DOHH2 (cell line): Measurements from ENCODE around the gene C1QL3.

Source experiments
- H3F3A ChIP-seq: fragments of 200-600 bp; sonication (generic), shearing (Covaris generic); 2 replicates; pipeline ENCODE4 v1.6.0; 2016; ENCODE audit warnings: antibody characterized with exemption, mild to moderate bottlenecking; ENCODE audit not compliant: control insufficient read depth, insufficient read depth
- H3K27ac ChIP-seq: fragments of 200-600 bp; sonication (generic); 2 replicates; pipeline ENCODE4 v1.5.1; 2014; ENCODE audit warnings: low read depth, mild to moderate bottlenecking, low read length, moderate library complexity
- H3K27me3 ChIP-seq: fragments of 200-600 bp; sonication (generic); 2 replicates; pipeline ENCODE4 v1.6.1; 2014; ENCODE audit warnings: mild to moderate bottlenecking, low read length, mixed read lengths; ENCODE audit not compliant: control insufficient read depth
- H3K36me3 ChIP-seq: fragments of 200-600 bp; sonication (generic); 2 replicates; pipeline ENCODE4 v1.6.1; 2014; ENCODE audit warnings: mild to moderate bottlenecking, low read length, moderate library complexity, mixed read lengths; ENCODE audit not compliant: control insufficient read depth
- H3K4me1 ChIP-seq: fragments of 200-600 bp; sonication (generic); 2 replicates; pipeline ENCODE4 v1.6.1; 2014; ENCODE audit warnings: mild to moderate bottlenecking, low read length, mixed read lengths; ENCODE audit not compliant: control insufficient read depth
- H3K4me2 ChIP-seq: fragments of 200-600 bp; sonication (generic); 2 replicates; pipeline ENCODE4 v1.6.0; 2014; ENCODE audit warnings: mild to moderate bottlenecking, low read length, moderate library complexity
- H3K4me3 ChIP-seq: fragments of 200-600 bp; sonication (generic); 2 replicates; pipeline ENCODE4 v1.5.1; 2014; ENCODE audit warnings: mild to moderate bottlenecking, low read length, mixed read lengths
- H3K79me2 ChIP-seq: fragments of 200-600 bp; sonication (generic); 2 replicates; pipeline ENCODE4 v1.6.1; 2014; ENCODE audit warnings: mild to moderate bottlenecking, low read length, mixed read lengths; ENCODE audit not compliant: control insufficient read depth
- H3K9me2 ChIP-seq: fragments of 200-600 bp; sonication (generic); replicated peaks from 2 replicates; pipeline ENCODE4 v1.6.1; 2014; ENCODE audit warnings: mild to moderate bottlenecking, low read length, mixed read lengths; ENCODE audit not compliant: control insufficient read depth
- H3K9me3 ChIP-seq: fragments of 200-600 bp; sonication (generic); 2 replicates; pipeline ENCODE4 v1.6.1; 2014; ENCODE audit warnings: antibody characterized with exemption, low read length, mixed read lengths; ENCODE audit not compliant: control insufficient read depth, insufficient read depth
- H4K20me1 ChIP-seq: fragments of 200-600 bp; sonication (generic); 2 replicates; pipeline ENCODE4 v1.6.0; 2014; ENCODE audit warnings: low read depth, mild to moderate bottlenecking, antibody characterized with exemption, low read length, moderate library complexity; ENCODE audit not compliant: control insufficient read depth, insufficient read depth
- EZH2phosphoT487 ChIP-seq: fragments of 200-600 bp; sonication (generic); IDR thresholded peaks from 2 replicates; pipeline ENCODE4 v1.6.1; 2017; ENCODE audit warnings: borderline replicate concordance, mild to moderate bottlenecking, antibody characterized with exemption, low read length, moderate library complexity, mixed read lengths
- TF ChIP-seq, protein P1 (sequence below): fragments of 200-600 bp; sonication (generic); IDR thresholded peaks from one replicate; pipeline ENCODE4 v1.5.1; 2014; ENCODE audit warnings: antibody characterized with exemption, mild to moderate bottlenecking, low read depth, low read length; ENCODE audit not compliant: poor library complexity, severe bottlenecking

C1QL3 gene

DNA sequence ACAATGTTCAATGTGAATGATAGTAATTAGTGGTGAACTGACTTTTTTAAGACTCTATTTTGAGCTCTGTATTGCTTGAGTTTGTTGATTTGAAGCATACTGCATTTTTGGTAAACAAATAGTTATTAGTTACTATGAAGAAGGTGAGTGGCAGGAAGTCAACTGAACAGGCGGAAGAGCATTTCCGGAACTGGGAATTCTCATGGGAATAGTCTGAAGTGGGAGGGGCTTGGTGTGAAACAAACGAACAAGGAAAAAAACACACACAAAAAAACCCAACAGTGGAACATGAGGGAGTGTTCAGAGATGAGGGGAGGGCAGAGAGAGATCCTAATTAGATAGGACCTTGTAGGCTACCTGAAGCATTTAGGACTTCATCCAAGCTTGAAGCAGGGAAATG lies 43.9 kb upstream of the C1QL3 start:
- Histone ChIP-seq H3K4me1 (no peaks in the 10 kb centered on the region), H3K79me2 (no peaks in the 10 kb centered on the region), H3F3A (no peaks in the 10 kb centered on the region), H3K27me3 (no peaks in the 10 kb centered on the region), H3K36me3 (no peaks in the 10 kb centered on the region), H3K9me3 (no peaks in the 10 kb centered on the region), H4K20me1 (no peaks in the 10 kb centered on the region), H3K27ac (no peak overlapping the region), H3K4me3 (no peak overlapping the region), H3K4me2 (no peak overlapping the region), H3K9me2 (no peaks in the 10 kb centered on the region)
- no peak for TF ChIP-seq EZH2phosphoT487
- TF ChIP-seq, protein P1, sequence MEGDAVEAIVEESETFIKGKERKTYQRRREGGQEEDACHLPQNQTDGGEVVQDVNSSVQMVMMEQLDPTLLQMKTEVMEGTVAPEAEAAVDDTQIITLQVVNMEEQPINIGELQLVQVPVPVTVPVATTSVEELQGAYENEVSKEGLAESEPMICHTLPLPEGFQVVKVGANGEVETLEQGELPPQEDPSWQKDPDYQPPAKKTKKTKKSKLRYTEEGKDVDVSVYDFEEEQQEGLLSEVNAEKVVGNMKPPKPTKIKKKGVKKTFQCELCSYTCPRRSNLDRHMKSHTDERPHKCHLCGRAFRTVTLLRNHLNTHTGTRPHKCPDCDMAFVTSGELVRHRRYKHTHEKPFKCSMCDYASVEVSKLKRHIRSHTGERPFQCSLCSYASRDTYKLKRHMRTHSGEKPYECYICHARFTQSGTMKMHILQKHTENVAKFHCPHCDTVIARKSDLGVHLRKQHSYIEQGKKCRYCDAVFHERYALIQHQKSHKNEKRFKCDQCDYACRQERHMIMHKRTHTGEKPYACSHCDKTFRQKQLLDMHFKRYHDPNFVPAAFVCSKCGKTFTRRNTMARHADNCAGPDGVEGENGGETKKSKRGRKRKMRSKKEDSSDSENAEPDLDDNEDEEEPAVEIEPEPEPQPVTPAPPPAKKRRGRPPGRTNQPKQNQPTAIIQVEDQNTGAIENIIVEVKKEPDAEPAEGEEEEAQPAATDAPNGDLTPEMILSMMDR, result no peak

DNA sequence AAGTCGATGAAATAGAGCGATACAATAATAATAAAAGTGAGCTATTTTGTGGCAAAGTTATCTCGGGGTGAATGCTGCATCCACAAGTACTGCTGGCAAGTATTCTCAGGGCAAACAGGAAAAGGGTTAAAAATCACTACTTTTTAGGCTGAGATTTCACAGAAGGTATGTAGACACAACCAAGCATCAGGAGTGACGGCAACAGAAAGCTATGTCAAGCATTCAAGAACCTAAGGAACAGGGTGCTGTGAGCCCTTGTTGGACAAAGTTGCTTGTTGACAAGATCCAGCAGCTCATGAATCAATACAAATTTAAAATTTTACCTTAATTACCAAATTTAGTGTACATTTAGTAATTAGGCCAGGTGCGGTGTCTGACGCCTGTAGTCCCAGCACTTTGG lies 41.2 kb upstream of the C1QL3 start:
- Histone ChIP-seq H3K36me3 (no peaks in the 10 kb centered on the region), H3K9me2 (no peaks in the 10 kb centered on the region), H3K27me3 (no peaks in the 10 kb centered on the region), H3K4me2 (no peak overlapping the region), H3K27ac (no peak overlapping the region), H3K9me3 (no peaks in the 10 kb centered on the region), H3K79me2 (no peaks in the 10 kb centered on the region), H3K4me1 (no peaks in the 10 kb centered on the region), H3F3A (no peaks in the 10 kb centered on the region), H3K4me3 (no peak overlapping the region), H4K20me1 (no peaks in the 10 kb centered on the region)
- TF ChIP-seq, protein P1, result no peak
- no peak for TF ChIP-seq EZH2phosphoT487

DNA sequence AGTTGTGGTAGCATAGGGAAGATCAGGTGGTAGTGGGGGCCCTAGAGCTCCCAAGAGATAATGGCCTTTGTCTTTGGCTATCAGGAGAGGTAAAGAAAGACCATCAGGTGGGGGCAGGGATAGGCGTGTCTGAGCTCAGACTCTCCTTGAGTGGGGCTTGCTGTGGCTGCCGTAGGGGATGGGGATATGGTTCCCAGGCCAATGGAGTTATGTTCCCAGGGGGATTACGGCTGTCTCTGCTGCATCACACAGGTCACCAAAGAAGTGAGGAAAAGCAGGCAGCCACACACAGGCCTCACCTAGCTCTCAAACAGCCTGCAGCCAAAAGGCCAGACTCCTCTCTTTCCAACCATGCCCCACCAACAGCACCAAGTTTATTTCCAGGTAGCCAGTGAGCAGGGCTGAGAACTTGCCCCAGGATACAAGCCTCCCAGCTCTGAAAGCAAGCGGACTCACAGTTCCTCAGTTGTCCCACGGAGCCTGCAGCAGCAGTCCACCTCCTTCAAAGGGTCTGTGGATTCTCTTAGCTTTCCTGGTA lies 37.6 kb upstream of the C1QL3 start:
- no peak overlapping the region for H3K4me3 ChIP-seq
- H4K20me1 ChIP-seq, result no peaks in the 10 kb centered on the region
- no peak overlapping the region for H3K27ac ChIP-seq
- TF ChIP-seq, protein P1, result no peak
- no peak for TF ChIP-seq EZH2phosphoT487
- no peaks in the 10 kb centered on the region for H3K79me2 ChIP-seq
- H3K4me1 ChIP-seq, result no peaks in the 10 kb centered on the region
- no peak overlapping the region for H3K4me2 ChIP-seq
- no peaks in the 10 kb centered on the region for H3K36me3 ChIP-seq
- no peaks in the 10 kb centered on the region for H3K9me2 ChIP-seq
- peaks cover 2% of the 10 kb centered on the region; the same call in 1 of the 2 replicates for H3K27me3 ChIP-seq
- H3K9me3 ChIP-seq, result no peaks in the 10 kb centered on the region
- no peaks in the 10 kb centered on the region for H3F3A ChIP-seq

DNA sequence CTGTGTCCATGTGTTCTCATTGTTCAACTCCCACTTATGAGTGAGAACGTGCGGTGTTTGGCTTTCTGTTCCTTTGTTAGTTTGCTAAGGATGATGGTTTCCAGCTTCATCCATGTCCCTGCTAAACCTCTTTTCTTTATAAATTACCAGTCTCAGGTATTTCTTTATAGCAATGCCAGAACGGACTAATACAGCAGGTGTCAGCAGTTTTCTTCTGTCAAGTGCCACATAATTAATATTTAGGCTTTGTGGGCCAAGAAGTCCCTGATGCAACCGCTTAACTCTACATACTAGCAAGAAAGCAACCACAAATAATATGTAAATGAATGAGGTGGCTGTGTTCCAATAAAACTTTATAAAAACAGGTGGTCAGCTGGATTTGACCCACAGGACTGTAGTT lies 26.3 kb upstream of the C1QL3 start:
- no peak overlapping the region for H3K4me2 ChIP-seq
- no peak for TF ChIP-seq EZH2phosphoT487
- TF ChIP-seq, protein P1, result no peak
- no peaks in the 10 kb centered on the region for H3F3A ChIP-seq

More for the DNA sequence above, 26.3 kb upstream of the C1QL3 start:
- H3K36me3 ChIP-seq, result no peaks in the 10 kb centered on the region
- H3K4me3 ChIP-seq, result no peak overlapping the region
- no peaks in the 10 kb centered on the region for H3K27me3 ChIP-seq
- no peaks in the 10 kb centered on the region for H3K9me3 ChIP-seq
- no peaks in the 10 kb centered on the region for H3K9me2 ChIP-seq
- H4K20me1 ChIP-seq, result no peaks in the 10 kb centered on the region
- no peaks in the 10 kb centered on the region for H3K4me1 ChIP-seq
- H3K27ac ChIP-seq, result no peak overlapping the region
- H3K79me2 ChIP-seq, result no peaks in the 10 kb centered on the region
